Thyroid gland (tissue), 4 donors: ENCODE results near the gene PABPN1. TPM values are rescaled to one million over a fixed set of nuclear protein-coding genes. Genes with fewer than 3 reads are reported as not detected.

Experiments
- DNase-seq, 2 donors: peaks; one replicate each; pipeline ENCODE4 v3.0.0-alpha.2; 2019
- H3K27ac ChIP-seq, 3 donors: fragments of 200-600 bp; sonication (generic); 1 replicate in 2 of 3; 2 replicates in 1 of 3; pipeline ENCODE4 v1.5.1; 2016 to 2019; ENCODE audit warnings: mild to moderate bottlenecking in 1 of 3, moderate library complexity in 1 of 3
- H3K27me3 ChIP-seq: fragments of 200-600 bp; sonication (generic); one replicate; pipeline ENCODE4 v1.5.1; 2019
- H3K36me3 ChIP-seq, 2 donors: fragments of 200-600 bp; sonication (generic); one replicate each; pipeline ENCODE4 v1.5.1; 2016 to 2019
- H3K4me1 ChIP-seq, 2 donors: fragments of 200-600 bp; sonication (generic); one replicate each; pipeline ENCODE4 v1.5.1; 2017 to 2019
- H3K4me3 ChIP-seq, 3 donors: fragments of 200-600 bp; sonication (generic); replicated peaks in 1 of 3; 1 replicate in 2 of 3; 2 replicates in 1 of 3; pipeline ENCODE4 v1.5.1; 2016; ENCODE audit warnings: mild to moderate bottlenecking in 1 of 3
- H3K9me3 ChIP-seq: fragments of 200-600 bp; sonication (generic); one replicate; pipeline ENCODE4 v1.5.1; 2017
- POLR2A ChIP-seq, 2 donors: fragments of 450-650 bp; IDR thresholded peaks; one replicate each; pipeline ENCODE4 v1.6.1; 2017; ENCODE audit warnings: antibody characterized with exemption in 2 of 2, mild to moderate bottlenecking in 2 of 2, moderate library complexity in 1 of 2
- WGBS, 2 donors: methylation state at CpG; one replicate each; pipeline ENCODE4 v1.1.5; 2017; 5-methylcytosine and 5-hydroxymethylcytosine counted together
- intact Hi-C: fragments of 100-400 bp; cut with DNase I; formaldehyde crosslinking; loops from one replicate; pipeline ENCODE4 v1.15.1; 2023
- total RNA-seq, 4 donors: library from RNA; depleted of rRNA; stranded (reverse); fragments of >200 nt; gene quantifications; one replicate each; pipeline ENCODE4 v1.2.3, GENCODE V29; 2016
- TF ChIP-seq, protein P1 (sequence below), 6 experiments: fragments of 200-600 bp in 3 of 6; fragments of 450-650 bp in 3 of 6; sonication (generic) in 3 of 6; IDR thresholded peaks; one replicate each; pipeline ENCODE4 v1.5.1; 2016 to 2019; ENCODE audit warnings: antibody characterized with exemption in 6 of 6, mild to moderate bottlenecking in 2 of 6, inconsistent platforms in 1 of 6, moderate library complexity in 1 of 6

PABPN1 gene
- total RNA-seq, 4 donors from 2014 or later = 37.9 to 74.6 (median 60.5) TPM

DNA sequence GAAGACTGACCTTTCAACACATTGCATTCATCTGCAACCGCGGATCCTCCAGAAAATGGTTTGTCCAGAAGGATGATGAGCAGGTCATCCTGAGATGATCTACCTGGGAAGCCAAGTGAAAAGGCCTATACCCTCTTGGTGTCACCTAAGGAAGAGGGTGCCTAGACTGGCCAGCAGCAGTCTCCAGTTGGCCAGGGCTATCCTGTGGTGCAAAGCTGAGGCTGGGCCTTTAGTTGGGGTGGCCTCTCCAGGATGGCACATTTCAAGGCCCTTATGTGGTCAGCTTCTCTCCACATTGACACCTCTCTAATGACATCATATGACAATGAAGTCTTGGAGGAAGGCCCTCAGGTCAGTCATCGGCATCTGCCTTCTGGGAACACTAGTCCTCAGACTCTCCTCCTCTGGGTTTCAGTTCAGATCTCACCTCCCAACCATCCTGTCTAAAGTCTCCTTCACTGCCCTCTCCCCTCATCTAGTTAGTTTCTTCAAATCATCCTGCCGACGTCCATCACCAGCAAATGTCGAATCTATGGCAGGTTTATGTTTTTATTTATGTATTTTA is 34.7 kb downstream of the PABPN1 start:
- H3K4me3 ChIP-seq = no peak overlapping the region
- TF ChIP-seq, protein P1, sequence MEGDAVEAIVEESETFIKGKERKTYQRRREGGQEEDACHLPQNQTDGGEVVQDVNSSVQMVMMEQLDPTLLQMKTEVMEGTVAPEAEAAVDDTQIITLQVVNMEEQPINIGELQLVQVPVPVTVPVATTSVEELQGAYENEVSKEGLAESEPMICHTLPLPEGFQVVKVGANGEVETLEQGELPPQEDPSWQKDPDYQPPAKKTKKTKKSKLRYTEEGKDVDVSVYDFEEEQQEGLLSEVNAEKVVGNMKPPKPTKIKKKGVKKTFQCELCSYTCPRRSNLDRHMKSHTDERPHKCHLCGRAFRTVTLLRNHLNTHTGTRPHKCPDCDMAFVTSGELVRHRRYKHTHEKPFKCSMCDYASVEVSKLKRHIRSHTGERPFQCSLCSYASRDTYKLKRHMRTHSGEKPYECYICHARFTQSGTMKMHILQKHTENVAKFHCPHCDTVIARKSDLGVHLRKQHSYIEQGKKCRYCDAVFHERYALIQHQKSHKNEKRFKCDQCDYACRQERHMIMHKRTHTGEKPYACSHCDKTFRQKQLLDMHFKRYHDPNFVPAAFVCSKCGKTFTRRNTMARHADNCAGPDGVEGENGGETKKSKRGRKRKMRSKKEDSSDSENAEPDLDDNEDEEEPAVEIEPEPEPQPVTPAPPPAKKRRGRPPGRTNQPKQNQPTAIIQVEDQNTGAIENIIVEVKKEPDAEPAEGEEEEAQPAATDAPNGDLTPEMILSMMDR (IDR thresholded peaks at IDR 0.05) = no peak
- no peak for TF ChIP-seq POLR2A (IDR thresholded peaks at IDR 0.05)
- H3K27me3 ChIP-seq = no peaks in the 10 kb centered on the region
- no peak overlapping the region for H3K27ac ChIP-seq
- DNase-seq = no peak
- intact Hi-C loops = no loop called here
- peaks cover 0 to 12% of the 10 kb centered on the region in 2 donors for H3K4me1 ChIP-seq
- no peaks in the 10 kb centered on the region for H3K9me3 ChIP-seq
- H3K36me3 ChIP-seq = no peaks in the 10 kb centered on the region
- 87 to 90% methylated on average over 6 of the region's 6 CpGs for WGBS, 2 donors

GRCh38 chr14:23356662-23357061 is 35.4 kb downstream of the PABPN1 start:
- intact Hi-C loops = no loop called here
- Histone ChIP-seq H3K4me3 (no peak overlapping the region), H3K9me3 (no peaks in the 10 kb centered on the region), H3K4me1 (peaks cover 0 to 10% of the 10 kb centered on the region in 2 donors), H3K36me3 (no peaks in the 10 kb centered on the region), H3K27me3 (no peaks in the 10 kb centered on the region), H3K27ac (no peak overlapping the region)
- no peak for TF ChIP-seq POLR2A (IDR thresholded peaks at IDR 0.05)
- TF ChIP-seq, protein P1 (IDR thresholded peaks at IDR 0.05) = no peak
- DNase-seq = no peak
- WGBS, 2 donors = 91 to 96% methylated on average over 4 of the region's 4 CpGs

- DNase-seq = no peak
These were observed 36.0 kb downstream of the PABPN1 start for GRCh38 chr14:23357261-23357660.

DNA sequence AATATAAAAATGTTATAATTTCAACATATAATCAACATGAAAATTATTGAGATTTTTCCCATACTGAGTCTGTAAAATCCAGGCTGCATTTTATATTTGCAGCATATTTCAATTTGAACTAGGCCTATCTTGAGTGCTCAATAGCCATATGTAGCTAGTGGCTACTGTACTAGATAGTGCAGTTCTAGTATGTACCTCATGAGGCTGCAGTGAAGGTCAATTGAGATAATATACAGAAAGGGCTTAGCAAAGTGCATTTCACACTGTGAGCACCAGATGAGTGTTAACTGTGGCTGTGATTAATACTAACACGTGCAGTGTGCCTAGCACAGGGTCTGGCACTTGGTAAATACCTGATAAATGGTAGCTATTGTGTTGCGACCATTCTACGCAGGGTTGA is 36.8 kb downstream of the PABPN1 start:
- Histone ChIP-seq H3K4me1 (peaks cover 0 to 4% of the 10 kb centered on the region in 2 donors), H3K36me3 (no peaks in the 10 kb centered on the region), H3K4me3 (no peak overlapping the region), H3K27me3 (no peaks in the 10 kb centered on the region), H3K27ac (no peak overlapping the region), H3K9me3 (no peaks in the 10 kb centered on the region)
- TF ChIP-seq, protein P1 (IDR thresholded peaks at IDR 0.05) = no peak
- no peak for TF ChIP-seq POLR2A (IDR thresholded peaks at IDR 0.05)
- intact Hi-C loops = no loop called here
- DNase-seq = no peak
- 87 to 88% methylated on average over 3 of the region's 3 CpGs for WGBS, 2 donors

More at GRCh38 chr14:23357261-23357660, 36.0 kb downstream of the PABPN1 start:
- H3K4me1 ChIP-seq = peaks cover 0 to 6% of the 10 kb centered on the region in 2 donors
- no peak overlapping the region for H3K27ac ChIP-seq
- H3K9me3 ChIP-seq = no peaks in the 10 kb centered on the region
- TF ChIP-seq, protein P1 (IDR thresholded peaks at IDR 0.05) = no peak
- 50 to 92% methylated on average over 1 to 6 of the region's 8 CpGs for WGBS, 2 donors
- H3K27me3 ChIP-seq = no peaks in the 10 kb centered on the region
- intact Hi-C loops = no loop called here
- no peak overlapping the region for H3K4me3 ChIP-seq
- H3K36me3 ChIP-seq = no peaks in the 10 kb centered on the region

GRCh38 chr14:23358553-23359166 is 37.4 kb downstream of the PABPN1 start:
- intact Hi-C loops = no loop called here
- H3K27ac ChIP-seq = no peak overlapping the region
- no peaks in the 10 kb centered on the region for H3K4me1 ChIP-seq
- no peak overlapping the region for H3K4me3 ChIP-seq
- WGBS, 2 donors = 81 to 88% methylated on average over 10 to 12 of the region's 12 CpGs
- H3K36me3 ChIP-seq = no peaks in the 10 kb centered on the region
- H3K9me3 ChIP-seq = no peaks in the 10 kb centered on the region
- TF ChIP-seq, protein P1 (IDR thresholded peaks at IDR 0.05) = no peak
- no peaks in the 10 kb centered on the region for H3K27me3 ChIP-seq
- no peak for DNase-seq
